NCI-H187 (cell line): ENCODE measurements around the gene RCCD1.

ENCODE experiments used
- DNase-seq, 2 experiments: peaks; one replicate each; lab custom pipeline; 2025; lab: John Stamatoyannopoulos, UW

The RCCD1 gene

GRCh38 chr15:90966262-90966661 is 11.6 kb downstream of the RCCD1 start:
- DNase-seq: no peak

- DNase-seq: no peak
Observed at GRCh38 chr15:90967206-90967605, 12.5 kb downstream of the RCCD1 start.

- no peak for DNase-seq
Observed at GRCh38 chr15:90968434-90968833, 13.8 kb downstream of the RCCD1 start.

- DNase-seq: no peak
Observed at GRCh38 chr15:90970274-90970673, 15.6 kb downstream of the RCCD1 start.

- DNase-seq: no peak
Observed at GRCh38 chr15:90972133-90972532, 17.4 kb downstream of the RCCD1 start.

GRCh38 chr15:90974216-90974615 is 19.5 kb downstream of the RCCD1 start:
- no peak for DNase-seq

GRCh38 chr15:90979582-90979981 is 24.9 kb downstream of the RCCD1 start:
- DNase-seq: no peak

- no peak for DNase-seq
Observed at GRCh38 chr15:90981681-90982080, 27.0 kb downstream of the RCCD1 start.

GRCh38 chr15:90982135-90982534 is 27.5 kb downstream of the RCCD1 start:
- DNase-seq: no peak

GRCh38 chr15:90986790-90987507 is 32.3 kb downstream of the RCCD1 start:
- DNase-seq: no peak

GRCh38 chr15:90987561-90988141 is 33.0 kb downstream of the RCCD1 start:
- peak in 1 of 2 experiments; percentile 6 for DNase-seq

- no peak for DNase-seq
Observed at GRCh38 chr15:90988296-90988695, 33.6 kb downstream of the RCCD1 start.

- no peak for DNase-seq
Observed at GRCh38 chr15:90989040-90989768, 34.5 kb downstream of the RCCD1 start.

GRCh38 chr15:90990446-90990845 is 35.8 kb downstream of the RCCD1 start:
- DNase-seq: no peak

GRCh38 chr15:90991587-90992285 is 37.1 kb downstream of the RCCD1 start:
- no peak for DNase-seq

- no peak for DNase-seq
Observed at GRCh38 chr15:90994059-90994416, 39.4 kb downstream of the RCCD1 start.

- peak; percentile 96 for DNase-seq
Observed at GRCh38 chr15:90994417-90995311, 40.0 kb downstream of the RCCD1 start, which contains the start of gene PRC1. Gene PRC1, minus strand, starts transcription at chr15:90994535. Its CDS starts 118 bp downstream, at chr15:90994417.

- no peak for DNase-seq
Observed at GRCh38 chr15:90998737-90999136, 44.1 kb downstream of the RCCD1 start.

GRCh38 chr15:91001209-91001608 is 46.5 kb downstream of the RCCD1 start:
- no peak for DNase-seq

GRCh38 chr15:91007266-91007665 is 52.6 kb downstream of the RCCD1 start:
- DNase-seq: no peak
